Measurements from ENCODE around the gene SYTL1. TPM values are rescaled to one million over a fixed set of nuclear protein-coding genes. Genes with fewer than 3 reads are reported as not detected.
A peak's percentile ranks its signal among the peaks of the same experiment; 100 is the strongest.

SYTL1 gene
- total RNA-seq, 2 experiments from 2014 or later: 81.7 to 117 TPM

- ChIA-PET POLR2A (interaction anchor here (0.6 kb wide), 1 partner anchor 16 kb away, joined by 3 read pairs; no protein-coding TSS in a partner anchor), CTCF (ENCODE audit: unreplicated experiment) (interaction anchor here (0.5 to 1.6 kb wide), 8 partner anchors 8 to 250 kb away, joined by 3 to 5 read pairs (median 4); no protein-coding TSS in a partner anchor)
- TF ChIP-seq, protein P1, sequence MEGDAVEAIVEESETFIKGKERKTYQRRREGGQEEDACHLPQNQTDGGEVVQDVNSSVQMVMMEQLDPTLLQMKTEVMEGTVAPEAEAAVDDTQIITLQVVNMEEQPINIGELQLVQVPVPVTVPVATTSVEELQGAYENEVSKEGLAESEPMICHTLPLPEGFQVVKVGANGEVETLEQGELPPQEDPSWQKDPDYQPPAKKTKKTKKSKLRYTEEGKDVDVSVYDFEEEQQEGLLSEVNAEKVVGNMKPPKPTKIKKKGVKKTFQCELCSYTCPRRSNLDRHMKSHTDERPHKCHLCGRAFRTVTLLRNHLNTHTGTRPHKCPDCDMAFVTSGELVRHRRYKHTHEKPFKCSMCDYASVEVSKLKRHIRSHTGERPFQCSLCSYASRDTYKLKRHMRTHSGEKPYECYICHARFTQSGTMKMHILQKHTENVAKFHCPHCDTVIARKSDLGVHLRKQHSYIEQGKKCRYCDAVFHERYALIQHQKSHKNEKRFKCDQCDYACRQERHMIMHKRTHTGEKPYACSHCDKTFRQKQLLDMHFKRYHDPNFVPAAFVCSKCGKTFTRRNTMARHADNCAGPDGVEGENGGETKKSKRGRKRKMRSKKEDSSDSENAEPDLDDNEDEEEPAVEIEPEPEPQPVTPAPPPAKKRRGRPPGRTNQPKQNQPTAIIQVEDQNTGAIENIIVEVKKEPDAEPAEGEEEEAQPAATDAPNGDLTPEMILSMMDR (conservative IDR thresholded peaks at IDR 0.05; ENCODE audit: low read length): no peak
- TF ChIP-seq EZH2phosphoT487 (IDR thresholded peaks at IDR 0.05; ENCODE audit: borderline replicate concordance, low read depth, low read length): no peak
- H3K4me1 ChIP-seq (ENCODE audit: insufficient read depth, low read length, poor library complexity, severe bottlenecking): peaks cover 26% of the 10 kb centered on the region
- H3K4me2 ChIP-seq (ENCODE audit: low read length): peak overlapping the region; percentile 84
- no peaks in the 10 kb centered on the region for H3K9me3 ChIP-seq (ENCODE audit: low read length)
- peak overlapping the region; percentile 83; the same call in 1 of the 2 replicates for H2AFZ ChIP-seq (ENCODE audit: low read length)
- H3K4me3 ChIP-seq (ENCODE audit: low read depth, low read length, poor library complexity, severe bottlenecking): peak overlapping the region; percentile 65
- intact Hi-C loops (cut with micrococcal nuclease; ENCODE audit: unreplicated experiment): loop anchor here (1.0 to 10.0 kb wide), 5 partner anchors 13 to 250 kb away; no protein-coding TSS in a partner anchor
- peak overlapping the region; percentile 25 for H3K27ac ChIP-seq (ENCODE audit: low read depth, low read length, poor library complexity, severe bottlenecking)
- no peaks in the 10 kb centered on the region for H4K20me1 ChIP-seq (ENCODE audit: insufficient read depth, low read length)
- H3K9me2 ChIP-seq (ENCODE audit: insufficient read depth, low read length): no peaks in the 10 kb centered on the region
- H3K79me2 ChIP-seq (ENCODE audit: insufficient read depth, low read depth, low read length): no peaks in the 10 kb centered on the region
- peak; percentile 48 for DNase-seq (ENCODE audit: low spot score)
- no TSS peak for BruUV-seq (replicated peaks)
- no peaks in the 10 kb centered on the region for H3K36me3 ChIP-seq (ENCODE audit: insufficient read depth, low read length)
These were observed 14.9 kb downstream of the SYTL1 start for GRCh38 chr1:27356619-27357280.

DNA sequence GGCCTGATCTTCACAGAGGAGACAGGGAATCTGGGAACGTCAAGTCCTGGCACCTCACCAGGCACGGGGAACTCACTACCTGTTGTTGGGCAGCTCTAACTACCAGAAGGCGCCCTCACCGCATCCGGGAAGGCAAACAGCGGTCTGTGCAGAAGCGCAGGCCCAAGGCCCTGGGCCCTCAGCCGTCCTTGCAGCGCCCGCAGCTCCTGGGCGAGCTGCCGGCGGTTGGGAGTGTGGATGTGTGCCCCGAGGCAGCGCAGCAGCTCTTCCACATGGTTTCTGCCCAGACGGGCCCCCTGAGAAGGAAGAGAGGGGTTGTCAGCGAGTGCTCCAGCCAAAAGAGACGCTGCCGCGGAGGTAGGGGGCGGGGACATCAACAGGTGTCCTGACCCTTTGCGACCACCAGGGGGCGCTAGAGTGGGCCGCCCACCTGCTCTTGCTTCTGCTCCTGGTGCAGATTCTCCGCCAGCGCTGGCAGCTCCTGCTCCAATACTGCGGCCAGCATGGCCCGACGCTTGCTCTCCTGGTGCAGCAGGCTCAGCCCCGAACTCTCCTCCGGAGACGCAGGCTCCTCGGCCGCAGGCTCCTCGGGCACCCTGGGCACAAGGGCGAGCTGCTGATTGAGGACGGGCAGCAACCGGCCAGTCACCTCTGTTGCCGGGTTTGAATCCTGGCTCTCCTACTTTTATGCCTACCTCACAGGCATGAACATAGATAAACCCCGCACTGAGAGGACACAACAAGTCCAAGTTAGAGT lies 15.6 kb downstream of the SYTL1 start:
- DNase-seq (ENCODE audit: low spot score): peak; percentile 77
- no peak for TF ChIP-seq EZH2phosphoT487 (IDR thresholded peaks at IDR 0.05; ENCODE audit: borderline replicate concordance, low read depth, low read length)
- TF ChIP-seq, protein P1 (conservative IDR thresholded peaks at IDR 0.05; ENCODE audit: low read length): peak; percentile 87
- Histone ChIP-seq H4K20me1 (ENCODE audit: insufficient read depth, low read length) (no peaks in the 10 kb centered on the region), H3K27ac (ENCODE audit: low read depth, low read length, poor library complexity, severe bottlenecking) (peak overlapping the region; percentile 25), H3K4me1 (ENCODE audit: insufficient read depth, low read length, poor library complexity, severe bottlenecking) (peaks cover 26% of the 10 kb centered on the region), H2AFZ (ENCODE audit: low read length) (peak overlapping the region; percentile 83), H3K9me3 (ENCODE audit: low read length) (no peaks in the 10 kb centered on the region), H3K4me2 (ENCODE audit: low read length) (peak overlapping the region; percentile 84), H3K36me3 (ENCODE audit: insufficient read depth, low read length) (no peaks in the 10 kb centered on the region), H3K4me3 (ENCODE audit: low read depth, low read length, poor library complexity, severe bottlenecking) (peak overlapping the region; percentile 65), H3K9me2 (ENCODE audit: insufficient read depth, low read length) (no peaks in the 10 kb centered on the region), H3K79me2 (ENCODE audit: insufficient read depth, low read depth, low read length) (no peaks in the 10 kb centered on the region)
- ChIA-PET POLR2A (interaction anchor here (0.6 kb wide), 1 partner anchor 17 kb away, joined by 3 read pairs; no protein-coding TSS in a partner anchor), CTCF (ENCODE audit: unreplicated experiment) (interaction anchor here (0.5 to 1.6 kb wide), 7 partner anchors 8 to 249 kb away, joined by 3 to 5 read pairs (median 4); no protein-coding TSS in a partner anchor)
- no TSS peak for BruUV-seq (replicated peaks)
- intact Hi-C loops (cut with micrococcal nuclease; ENCODE audit: unreplicated experiment): loop anchor here (1.0 to 10.0 kb wide), 5 partner anchors 14 to 249 kb away; no protein-coding TSS in a partner anchor

Measured in OCI-LY7 (cell line).